Spleen (tissue), 11 donors: ENCODE results near the gene CCL22. TPM values are rescaled to one million over a fixed set of nuclear protein-coding genes. Genes with fewer than 3 reads are reported as not detected.

Experiments
- DNase-seq: peaks from one replicate; pipeline ENCODE4 v3.0.0-alpha.2; 2020
- H3K27ac ChIP-seq, 8 donors: fragments of 200-600 bp; sonication (generic) in 7 of 8; 1 replicate in 4 of 8; 2 replicates in 4 of 8; pipeline versions ENCODE4 v1.5.0 to v1.8.0; 2016 to 2021; ENCODE audit warnings: inconsistent platforms in 4 of 8, mild to moderate bottlenecking in 4 of 8, moderate library complexity in 1 of 8
- H3K27me3 ChIP-seq, 7 donors: fragments of 200-600 bp; sonication (generic) in 6 of 7; replicated peaks in 1 of 7; 1 replicate in 4 of 7; 2 replicates in 3 of 7; pipeline versions ENCODE4 v1.5.0 to v1.8.0; 2016 to 2021; ENCODE audit warnings: inconsistent platforms in 3 of 7, mild to moderate bottlenecking in 1 of 7
- H3K36me3 ChIP-seq, 6 donors: fragments of 200-600 bp; sonication (generic) in 5 of 6; 1 replicate in 4 of 6; 2 replicates in 2 of 6; pipeline versions ENCODE4 v1.5.0 to v1.8.0; 2016 to 2021; ENCODE audit warnings: inconsistent platforms in 2 of 6
- H3K4me1 ChIP-seq, 6 donors: fragments of 200-600 bp; sonication (generic) in 5 of 6; 1 replicate in 3 of 6; 2 replicates in 3 of 6; pipeline versions ENCODE4 v1.5.0 to v1.8.0; 2016 to 2021; ENCODE audit warnings: inconsistent platforms in 3 of 6
- H3K4me3 ChIP-seq, 8 donors: fragments of 200-600 bp; sonication (generic) in 7 of 8; 1 replicate in 4 of 8; 2 replicates in 4 of 8; pipeline versions ENCODE4 v1.5.0 to v1.8.0; 2016 to 2021; ENCODE audit warnings: inconsistent platforms in 4 of 8, mild to moderate bottlenecking in 4 of 8, moderate library complexity in 2 of 8
- H3K9me3 ChIP-seq, 8 donors: fragments of 200-600 bp; sonication (generic) in 7 of 8; 1 replicate in 4 of 8; 2 replicates in 4 of 8; pipeline versions ENCODE4 v1.5.0 to v1.8.0; 2016 to 2021; ENCODE audit warnings: inconsistent platforms in 4 of 8
- CTCF ChIP-seq, 11 experiments: fragments of 200-600 bp in 7 of 11; fragments of 450-650 bp in 4 of 11; sonication (generic) in 4 of 11; IDR thresholded peaks in 8 of 11; conservative IDR thresholded peaks in 3 of 11; 1 replicate in 7 of 11; 2 replicates in 4 of 11; pipeline versions ENCODE4 v1.4.0 to v1.8.0; 2016 to 2021; ENCODE audit warnings: antibody characterized with exemption in 11 of 11, inconsistent platforms in 4 of 11, mild to moderate bottlenecking in 1 of 11
- POLR2A ChIP-seq, 3 donors: fragments of 450-650 bp; IDR thresholded peaks; one replicate each; pipeline ENCODE4 v1.5.1; 2017; ENCODE audit warnings: antibody characterized with exemption in 3 of 3, mild to moderate bottlenecking in 1 of 3
- POLR2AphosphoS5 ChIP-seq, 3 donors: sonication (generic); formaldehyde crosslinking; IDR thresholded peaks; one replicate each; pipeline ENCODE4 v1.5.1; 2017; ENCODE audit warnings: antibody characterized with exemption in 3 of 3
- WGBS, 5 donors: extraction: QIAGEN DNeasy Blood & Tissue Kit in 3 of 5; methylation state at CpG; one replicate each; pipeline versions ENCODE4 v1.1.5 to v1.1.7; 2013 to 2018; 5-methylcytosine and 5-hydroxymethylcytosine counted together
- intact Hi-C: fragments of 100-400 bp; cut with DNase I; formaldehyde crosslinking; loops from one replicate; pipeline ENCODE4 v1.15.0; 2023; ENCODE audit warnings: low total_unique reads
- polyA plus RNA-seq, 3 donors: library from polyadenylated mRNA; stranded (reverse); fragments of 200-250 nt; gene quantifications; one replicate each; pipeline ENCODE4 v1.2.1, GENCODE V29; 2013
- total RNA-seq, 7 donors: library from RNA; depleted of rRNA in 3 of 7; stranded (reverse); fragments of >200 nt in 3 of 7; fragmentation: NEBNext Ultra II Directional in 4 of 7; extraction: Animal tissue kit (Norgen Biotek cat#: 25700) in 4 of 7; gene quantifications; one replicate each; pipeline versions ENCODE4 v1.1.0 to v1.2.1, GENCODE V29; 2016 to 2021
- donor health status: healthy with polysubstance abuse.
- donor health status: DM: no; HTN: no; CAD: no; lungs with moderate emphysema.
- donor health status: DM: no; HTN: no; CAD: no.
- donor health status: Bipolar disorder and iron deficiency.
- donor health status: healthy.
- donor health status: DM: no; HTN: no; CAD: no.
- donor health status: DM: yes; HTN: yes; CAD: no.

Gene CCL22
- total and polyA plus RNA-seq, 10 donors, result 0.51 to 6.9 (median 1.7) TPM

- Histone ChIP-seq H3K4me1 (no peaks in the 10 kb centered on the region), H3K27ac (no peak overlapping the region), H3K4me3 (no peak overlapping the region), H3K9me3 (no peaks in the 10 kb centered on the region), H3K36me3 (no peaks in the 10 kb centered on the region), H3K27me3 (no peaks in the 10 kb centered on the region)
- TF ChIP-seq POLR2AphosphoS5 (IDR thresholded peaks at IDR 0.05) (no peak), CTCF (IDR thresholded peaks at IDR 0.05 in 8 of 11, conservative IDR thresholded peaks at IDR 0.05 in 3 of 11) (no peak), POLR2A (IDR thresholded peaks at IDR 0.05) (no peak)
- DNase-seq, result no peak
- intact Hi-C loops, result no loop called here
- 73 to 81% (median 76%) methylated on average over 4 of the region's 4 CpGs for WGBS, 5 donors
Measured at GRCh38 chr16:57391300-57391699, 32.7 kb downstream of the CCL22 start.

- TF ChIP-seq CTCF (IDR thresholded peaks at IDR 0.05 in 8 of 11, conservative IDR thresholded peaks at IDR 0.05 in 3 of 11) (no peak), POLR2AphosphoS5 (IDR thresholded peaks at IDR 0.05) (no peak), POLR2A (IDR thresholded peaks at IDR 0.05) (no peak)
- Histone ChIP-seq H3K9me3 (no peaks in the 10 kb centered on the region), H3K4me3 (no peak overlapping the region), H3K27me3 (no peaks in the 10 kb centered on the region), H3K36me3 (no peaks in the 10 kb centered on the region), H3K27ac (no peak overlapping the region), H3K4me1 (no peaks in the 10 kb centered on the region)
- 87 to 96% (median 89%) methylated on average over 5 of the region's 5 CpGs for WGBS, 5 donors
- intact Hi-C loops, result no loop called here
- DNase-seq, result no peak
Measured at GRCh38 chr16:57391708-57392107, 33.1 kb downstream of the CCL22 start.

- peak; percentile 11 for DNase-seq
- Histone ChIP-seq H3K4me1 (no peaks in the 10 kb centered on the region), H3K27ac (no peak overlapping the region), H3K36me3 (no peaks in the 10 kb centered on the region), H3K9me3 (no peaks in the 10 kb centered on the region), H3K4me3 (no peak overlapping the region), H3K27me3 (no peaks in the 10 kb centered on the region)
- WGBS, 5 donors, result 47 to 96% (median 88%) methylated on average over 1 of the region's 1 CpG
- intact Hi-C loops, result no loop called here
- TF ChIP-seq POLR2A (IDR thresholded peaks at IDR 0.05) (no peak), POLR2AphosphoS5 (IDR thresholded peaks at IDR 0.05) (no peak), CTCF (IDR thresholded peaks at IDR 0.05 in 8 of 11, conservative IDR thresholded peaks at IDR 0.05 in 3 of 11) (no peak)
Measured at GRCh38 chr16:57392694-57393093, 34.1 kb downstream of the CCL22 start.

GRCh38 chr16:57394444-57394843 is 35.9 kb downstream of the CCL22 start:
- TF ChIP-seq POLR2AphosphoS5 (IDR thresholded peaks at IDR 0.05), result no peak
- WGBS, 5 donors, result 56 to 68% (median 62%) methylated on average over 7 of the region's 7 CpGs
- intact Hi-C loops, result no loop called here
- no peaks in the 10 kb centered on the region for H3K27me3 ChIP-seq
- no peak for DNase-seq
- H3K36me3 ChIP-seq, result no peaks in the 10 kb centered on the region
- H3K4me1 ChIP-seq, result no peaks in the 10 kb centered on the region
- H3K27ac ChIP-seq, result no peak overlapping the region
- H3K4me3 ChIP-seq, result no peak overlapping the region
- H3K9me3 ChIP-seq, result no peaks in the 10 kb centered on the region

- TF ChIP-seq CTCF (IDR thresholded peaks at IDR 0.05 in 8 of 11, conservative IDR thresholded peaks at IDR 0.05 in 3 of 11) (no peak), POLR2AphosphoS5 (IDR thresholded peaks at IDR 0.05) (no peak), POLR2A (IDR thresholded peaks at IDR 0.05) (no peak)
- no peak for DNase-seq
- no peaks in the 10 kb centered on the region for H3K9me3 ChIP-seq
- H3K4me3 ChIP-seq, result no peak overlapping the region
- H3K4me1 ChIP-seq, result no peaks in the 10 kb centered on the region
- H3K27me3 ChIP-seq, result no peaks in the 10 kb centered on the region
- no peak overlapping the region for H3K27ac ChIP-seq
- intact Hi-C loops, result no loop called here
- WGBS, 5 donors, result 89 to 93% (median 91%) methylated on average over 5 of the region's 5 CpGs
- no peaks in the 10 kb centered on the region for H3K36me3 ChIP-seq
Measured at GRCh38 chr16:57395026-57395425, 36.4 kb downstream of the CCL22 start.
